B cell (primary cell): Measurements from ENCODE around the gene TMEM229A. TPM values are rescaled to one million over a fixed set of nuclear protein-coding genes. Genes with fewer than 3 reads are reported as not detected.
"Not testable (repeated sequence)": the region's sequence is repeated elsewhere in the genome, so short reads cannot be mapped to it uniquely, and the experiment has no call there.

Experiments used
- ATAC-seq: fragments of 200-7000 bp; cut with Tn5 transposase; one replicate; pipeline ENCODE4 v1.10.0; 2021; ENCODE audit warnings: low read depth, mild to moderate bottlenecking, moderate number of reproducible peaks, moderate library complexity
- CTCF ChIA-PET: fragments of 350-600 bp; sonication (Branson Sonifier 250); formaldehyde crosslinking; loops from one replicate; lab custom pipeline; 2021; ENCODE audit warnings: antibody characterized with exemption, inconsistent platforms; lab: Charles Lee
- POLR2A ChIA-PET: fragments of 350-600 bp; sonication (Branson Sonifier 250); formaldehyde crosslinking; loops from one replicate; lab custom pipeline; 2021; ENCODE audit warnings: antibody characterized with exemption; lab: Charles Lee
- DNase-seq: peaks from one replicate; pipeline ENCODE4 v3.0.0; 2013
- H2AFZ ChIP-seq: 2 replicates; pipeline ENCODE4 v1.6.1; 2012; ENCODE audit warnings: mild to moderate bottlenecking, low read depth, low read length; ENCODE audit not compliant: insufficient read depth, poor library complexity, severe bottlenecking
- H3K27ac ChIP-seq, 2 donors: 1 replicate in 1 of 2; 2 replicates in 1 of 2; pipeline ENCODE4 v1.5.1; 2012 to 2013; ENCODE audit warnings: low read length in 2 of 2, mild to moderate bottlenecking in 2 of 2, moderate library complexity in 1 of 2
- H3K27me3 ChIP-seq, 4 experiments: fragments of 200-600 bp in 1 of 4; sonication (generic) in 1 of 4; replicated peaks in 1 of 4; 1 replicate in 2 of 4; 2 replicates in 2 of 4; pipeline versions ENCODE4 v1.6.1 to v1.7.0; 2013 to 2016; ENCODE audit warnings: low read length in 3 of 4, mild to moderate bottlenecking in 2 of 4, mixed read lengths in 1 of 4, moderate library complexity in 1 of 4; ENCODE audit not compliant: insufficient read depth in 4 of 4, control insufficient read depth in 3 of 4; ENCODE audit errors: control extremely low read depth in 1 of 4
- H3K36me3 ChIP-seq, 2 experiments: replicated peaks in 1 of 2; 1 replicate in 1 of 2; 2 replicates in 1 of 2; pipeline versions ENCODE4 v1.6.1 to v1.7.1; 2013; ENCODE audit warnings: low read length in 1 of 2; ENCODE audit not compliant: insufficient read depth in 2 of 2, control insufficient read depth in 1 of 2; ENCODE audit errors: control extremely low read depth in 1 of 2, extremely low read depth in 1 of 2
- H3K4me1 ChIP-seq, 2 donors: fragments of 200-600 bp in 1 of 2; sonication (generic) in 1 of 2; 1 replicate in 1 of 2; 2 replicates in 1 of 2; pipeline versions ENCODE4 v1.5.1 to v1.6.1; 2013 to 2017; ENCODE audit warnings: low read length in 2 of 2; ENCODE audit not compliant: control insufficient read depth in 2 of 2, insufficient read depth in 2 of 2
- H3K4me2 ChIP-seq: replicated peaks from 2 replicates; pipeline ENCODE3; 2012; ENCODE audit warnings: mild to moderate bottlenecking, low read depth, low read length; ENCODE audit not compliant: poor library complexity, severe bottlenecking
- H3K4me3 ChIP-seq, 5 experiments: fragments of 200-600 bp in 1 of 5; sonication (generic) in 1 of 5; 1 replicate in 3 of 5; 2 replicates in 2 of 5; pipeline versions ENCODE4 v1.5.1 to v1.7.0; 2011 to 2016; ENCODE audit warnings: low read length in 4 of 5, mild to moderate bottlenecking in 4 of 5, low read depth in 2 of 5, control low read depth in 1 of 5, moderate library complexity in 1 of 5; ENCODE audit not compliant: insufficient read depth in 1 of 5; ENCODE audit errors: control extremely low read depth in 1 of 5, extremely low read depth in 1 of 5
- H3K79me2 ChIP-seq: fragments of 200-600 bp; sonication (generic); one replicate; pipeline ENCODE4 v1.6.0; 2016; ENCODE audit warnings: low read length; ENCODE audit not compliant: control insufficient read depth, insufficient read depth
- H3K9ac ChIP-seq: fragments of 200-600 bp; sonication (generic); 2 replicates; pipeline ENCODE4 v1.6.1; 2017; ENCODE audit warnings: mild to moderate bottlenecking, low read length, moderate library complexity
- H3K9me3 ChIP-seq, 3 donors: one replicate each; pipeline versions ENCODE4 v1.6.1 to v1.7.1; 2013; ENCODE audit warnings: low read length in 2 of 3; ENCODE audit not compliant: control insufficient read depth in 2 of 3, insufficient read depth in 1 of 3; ENCODE audit errors: control extremely low read depth in 1 of 3
- H4K20me1 ChIP-seq: 2 replicates; pipeline ENCODE4 v1.6.0; 2012; ENCODE audit warnings: mild to moderate bottlenecking, low read length; ENCODE audit not compliant: insufficient read depth, control insufficient read depth, poor library complexity, severe bottlenecking
- H3K27ac Mint-ChIP-seq: one replicate; pipeline ENCODE4 v1.8.0; 2021; ENCODE audit warnings: mixed read lengths
- H3K27me3 Mint-ChIP-seq: one replicate; pipeline ENCODE4 v1.8.0; 2021; ENCODE audit warnings: mixed read lengths
- H3K4me1 Mint-ChIP-seq: one replicate; pipeline ENCODE4 v1.8.0; 2021; ENCODE audit warnings: mixed read lengths
- H3K4me3 Mint-ChIP-seq: one replicate; pipeline ENCODE4 v1.8.0; 2021; ENCODE audit warnings: mixed read lengths
- H3K9me3 Mint-ChIP-seq: one replicate; pipeline ENCODE4 v1.8.0; 2022; ENCODE audit warnings: mixed read lengths; ENCODE audit not compliant: insufficient read depth
- EZH2 ChIP-seq: IDR thresholded peaks from 2 replicates; pipeline ENCODE4 v1.6.1; 2012; ENCODE audit warnings: borderline replicate concordance, low read depth, mild to moderate bottlenecking, moderate library complexity, low read length; ENCODE audit not compliant: insufficient read depth, poor library complexity, severe bottlenecking
- WGBS: methylation state at CpG from one replicate; pipeline ENCODE4 v1.1.5; 2013; ENCODE audit warnings: missing lambda C conversion rate; ENCODE audit not compliant: insufficient coverage; 5-methylcytosine and 5-hydroxymethylcytosine counted together
- intact Hi-C: fragments of 100-400 bp; cut with micrococcal nuclease; formaldehyde crosslinking; loops from one replicate; pipeline ENCODE4 v1.10.0; 2022
- polyA plus RNA-seq: library from polyadenylated mRNA; depleted of rRNA; stranded (reverse); fragments of >200 nt; gene quantifications from 2 replicates; pipeline ENCODE4 v1.2.3, GENCODE V29; 2012
- total RNA-seq, 2 donors: library from RNA; stranded (reverse); fragments of 120-200 nt in 1 of 2; gene quantifications; 1 replicate in 1 of 2; 2 replicates in 1 of 2; pipeline versions ENCODE4 v1.2.3 to v1.2.4, GENCODE V29; 2013 to 2022
- TF ChIP-seq, protein P1 (sequence below): fragments of 200-600 bp; IDR thresholded peaks from one replicate; pipeline ENCODE4 v1.8.0; 2022; ENCODE audit warnings: antibody characterized with exemption, mild to moderate bottlenecking

The TMEM229A gene
- total and polyA plus RNA-seq, 2 donors (not counting 1 experiment from before 2014, with no cell fraction given) = not detected

- H3K4me3 Mint-ChIP-seq = no peak overlapping the region
- no peak for TF ChIP-seq EZH2
- TF ChIP-seq, protein P1, sequence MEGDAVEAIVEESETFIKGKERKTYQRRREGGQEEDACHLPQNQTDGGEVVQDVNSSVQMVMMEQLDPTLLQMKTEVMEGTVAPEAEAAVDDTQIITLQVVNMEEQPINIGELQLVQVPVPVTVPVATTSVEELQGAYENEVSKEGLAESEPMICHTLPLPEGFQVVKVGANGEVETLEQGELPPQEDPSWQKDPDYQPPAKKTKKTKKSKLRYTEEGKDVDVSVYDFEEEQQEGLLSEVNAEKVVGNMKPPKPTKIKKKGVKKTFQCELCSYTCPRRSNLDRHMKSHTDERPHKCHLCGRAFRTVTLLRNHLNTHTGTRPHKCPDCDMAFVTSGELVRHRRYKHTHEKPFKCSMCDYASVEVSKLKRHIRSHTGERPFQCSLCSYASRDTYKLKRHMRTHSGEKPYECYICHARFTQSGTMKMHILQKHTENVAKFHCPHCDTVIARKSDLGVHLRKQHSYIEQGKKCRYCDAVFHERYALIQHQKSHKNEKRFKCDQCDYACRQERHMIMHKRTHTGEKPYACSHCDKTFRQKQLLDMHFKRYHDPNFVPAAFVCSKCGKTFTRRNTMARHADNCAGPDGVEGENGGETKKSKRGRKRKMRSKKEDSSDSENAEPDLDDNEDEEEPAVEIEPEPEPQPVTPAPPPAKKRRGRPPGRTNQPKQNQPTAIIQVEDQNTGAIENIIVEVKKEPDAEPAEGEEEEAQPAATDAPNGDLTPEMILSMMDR = no peak
- no peaks in the 10 kb centered on the region for H3K9me3 Mint-ChIP-seq
- no peaks in the 10 kb centered on the region for H3K27me3 ChIP-seq
- no peak overlapping the region for H3K4me2 ChIP-seq
- H2AFZ ChIP-seq = no peak overlapping the region
- no peaks in the 10 kb centered on the region for H3K79me2 ChIP-seq
- ChIA-PET POLR2A (no interaction called here), CTCF (no interaction called here)
- H3K4me3 ChIP-seq = no peak overlapping the region
- DNase-seq = no peak
- H3K27ac Mint-ChIP-seq = no peak overlapping the region
- 100% methylated on average over 2 of the region's 2 CpGs for WGBS
- intact Hi-C loops = no loop called here
- H3K36me3 ChIP-seq = no peaks in the 10 kb centered on the region
- no peaks in the 10 kb centered on the region for H4K20me1 ChIP-seq
- no peak overlapping the region for H3K9ac ChIP-seq
- H3K4me1 ChIP-seq = no peaks in the 10 kb centered on the region
- no peak for ATAC-seq
- no peaks in the 10 kb centered on the region for H3K4me1 Mint-ChIP-seq
- no peak overlapping the region for H3K27ac ChIP-seq
- H3K27me3 Mint-ChIP-seq = peaks cover 6% of the 10 kb centered on the region
- no peaks in the 10 kb centered on the region for H3K9me3 ChIP-seq
Measured at GRCh38 chr7:124041439-124041838, 8.6 kb upstream of the TMEM229A start.

GRCh38 chr7:124037902-124038301 is 5.0 kb upstream of the TMEM229A start:
- 80% methylated on average over 1 of the region's 5 CpGs for WGBS
- H3K27me3 ChIP-seq, H3K27ac Mint-ChIP-seq, H3K4me3 Mint-ChIP-seq, intact Hi-C loops, H3K9ac ChIP-seq, CTCF ChIA-PET, ATAC-seq, H3K4me1 Mint-ChIP-seq, H3K9me3 ChIP-seq, H3K4me1 ChIP-seq, DNase-seq, H3K36me3 ChIP-seq, H3K27ac ChIP-seq, H3K4me2 ChIP-seq, H2AFZ ChIP-seq, H3K4me3 ChIP-seq, POLR2A ChIA-PET, H3K9me3 Mint-ChIP-seq, H3K79me2 ChIP-seq, H4K20me1 ChIP-seq: not testable (repeated sequence)
- peaks cover 32% of the 10 kb centered on the region for H3K27me3 Mint-ChIP-seq
